Measurements from ENCODE around the gene KRTAP9-4.
"Not testable (repeated sequence)": the region's sequence is repeated elsewhere in the genome, so short reads cannot be mapped to it uniquely, and the experiment has no call there.

The KRTAP9-4 gene

DNA sequence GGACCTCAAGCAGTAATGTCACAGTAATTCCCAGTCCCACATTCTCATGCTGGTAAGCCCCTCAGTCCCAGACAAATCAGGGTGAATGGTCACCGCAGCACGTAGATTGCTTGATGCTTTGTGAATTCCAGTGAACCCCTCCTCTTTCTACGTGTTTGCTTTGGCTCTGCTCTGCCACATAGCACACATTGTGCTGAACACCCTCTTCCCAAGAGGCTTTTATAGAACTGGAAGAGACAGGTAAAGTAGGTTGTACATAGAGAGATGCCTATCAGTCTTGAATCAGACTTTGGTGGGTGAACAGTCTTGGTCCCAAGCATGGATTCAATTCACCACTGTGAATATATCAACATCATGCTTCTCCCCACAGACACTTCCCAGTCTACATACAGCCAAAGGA is 15.1 kb downstream of the KRTAP9-4 start:
- no peak for DNase-seq (ENCODE audit: low read depth, low spot score)

DNA sequence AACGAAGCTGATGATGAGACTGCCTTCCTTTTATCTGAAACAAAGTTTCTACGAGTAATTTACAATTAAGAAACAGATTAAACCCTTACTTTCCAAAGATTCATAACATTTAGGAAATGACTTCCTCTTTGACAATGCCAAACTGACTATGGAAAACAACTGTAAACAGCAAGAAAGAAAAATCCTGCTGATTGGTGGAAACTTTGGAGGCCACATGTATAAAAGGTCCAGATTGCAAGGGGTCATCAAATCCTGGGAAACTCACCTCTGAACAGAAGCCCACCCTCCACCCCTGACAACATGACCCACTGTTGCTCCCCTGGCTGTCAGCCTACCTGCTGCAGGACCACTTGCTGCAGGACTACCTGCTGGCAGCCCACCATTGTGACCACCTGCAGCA is 15.6 kb downstream of the KRTAP9-4 start, which contains the start of gene KRTAP9-6:
Gene KRTAP9-6 (plus strand): TSS at position 301 of the 400 bp plus-strand sequence. CDS start 0 bp downstream, at position 301.
- no peak for DNase-seq (ENCODE audit: low read depth, low spot score)

DNA sequence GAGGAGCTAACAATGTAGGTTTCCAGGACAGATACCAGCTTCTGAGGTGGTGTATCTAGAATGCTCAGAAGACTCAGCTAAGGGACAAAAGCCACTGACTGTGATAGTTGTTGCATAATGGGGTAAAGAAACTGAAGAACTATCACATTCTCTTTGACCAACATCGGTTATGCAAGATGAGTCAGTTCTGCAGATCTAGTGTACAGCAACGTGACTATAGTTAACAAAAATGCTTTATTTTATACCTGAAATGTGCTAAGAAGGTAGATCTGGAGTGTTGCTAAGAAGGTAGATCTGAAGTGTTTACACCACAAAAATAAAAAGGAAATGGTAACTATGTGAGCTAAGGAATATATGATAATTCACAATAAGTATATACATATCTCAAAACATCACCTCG is 18.2 kb downstream of the KRTAP9-4 start:
- no peak for DNase-seq (ENCODE audit: low read depth, low spot score)

DNA sequence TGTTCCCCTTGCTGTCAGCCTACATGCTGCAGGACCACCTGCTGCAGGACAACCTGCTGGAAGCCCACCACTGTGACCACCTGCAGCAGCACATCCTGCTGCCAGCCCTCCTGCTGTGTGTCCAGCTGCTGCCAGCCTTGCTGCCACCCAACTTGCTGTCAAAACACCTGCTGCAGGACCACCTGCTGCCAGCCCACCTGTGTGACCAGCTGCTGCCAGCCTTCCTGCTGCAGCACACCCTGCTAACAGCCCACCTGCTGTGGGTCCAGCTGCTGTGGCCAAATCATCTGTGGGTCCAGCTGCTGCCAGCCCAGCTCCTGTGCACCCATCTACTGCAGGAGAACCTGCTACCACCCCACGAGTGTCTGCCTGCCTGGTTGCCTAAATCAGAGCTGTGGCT is 21.8 kb downstream of the KRTAP9-4 start:
- DNase-seq (ENCODE audit: low read depth, low spot score): not testable (repeated sequence)

DNA sequence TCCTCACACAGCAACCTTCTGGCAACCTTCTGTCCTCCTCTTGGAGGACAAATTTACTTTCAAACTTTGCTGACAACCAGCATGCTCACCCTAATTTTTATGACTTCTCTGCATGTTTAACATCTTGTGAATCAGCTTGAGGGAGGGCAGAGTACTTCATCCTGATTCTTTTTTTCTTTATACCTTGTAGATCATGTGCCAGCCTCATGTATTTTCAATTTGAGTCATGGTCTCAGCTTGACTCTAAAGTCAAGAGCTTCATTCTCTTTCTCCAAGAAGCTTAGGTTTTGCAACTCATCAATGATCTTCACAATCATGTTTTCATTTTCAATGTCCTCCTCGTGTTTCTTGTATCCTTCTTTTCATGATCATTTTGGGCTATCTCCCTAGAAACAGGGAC is 22.4 kb downstream of the KRTAP9-4 start:
- DNase-seq (ENCODE audit: low read depth, low spot score): no peak

DNA sequence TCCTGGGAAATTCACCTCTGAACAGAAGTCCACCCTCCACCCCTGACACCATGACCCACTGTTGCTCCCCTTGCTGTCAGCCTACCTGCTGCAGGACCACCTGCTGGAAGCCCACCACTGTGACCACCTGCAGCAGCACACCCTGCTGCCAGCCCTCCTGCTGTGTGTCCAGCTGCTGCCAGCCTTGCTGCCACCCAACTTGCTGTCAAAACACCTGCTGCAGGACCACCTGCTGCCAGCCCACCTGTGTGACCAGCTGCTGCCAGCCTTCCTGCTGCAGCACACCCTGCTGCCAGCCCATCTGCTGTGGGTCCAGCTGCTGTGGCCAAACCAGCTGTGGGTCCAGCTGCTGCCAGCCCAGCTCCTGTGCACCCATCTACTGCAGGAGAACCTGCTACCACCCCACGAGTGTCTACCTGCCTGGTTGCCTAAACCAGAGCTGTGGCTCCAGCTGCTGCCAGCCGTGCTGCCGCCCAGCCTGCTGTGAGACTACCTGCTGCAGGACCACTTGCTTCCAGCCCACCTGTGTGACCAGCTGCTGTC is 26.2 kb downstream of the KRTAP9-4 start, which contains the start of gene KRTAP9-7:
Gene KRTAP9-7 (plus strand): TSS at position 51 of the 543 bp plus-strand sequence. CDS start 0 bp downstream, at position 51.
- DNase-seq (ENCODE audit: low read depth, low spot score): not testable (repeated sequence)

DNA sequence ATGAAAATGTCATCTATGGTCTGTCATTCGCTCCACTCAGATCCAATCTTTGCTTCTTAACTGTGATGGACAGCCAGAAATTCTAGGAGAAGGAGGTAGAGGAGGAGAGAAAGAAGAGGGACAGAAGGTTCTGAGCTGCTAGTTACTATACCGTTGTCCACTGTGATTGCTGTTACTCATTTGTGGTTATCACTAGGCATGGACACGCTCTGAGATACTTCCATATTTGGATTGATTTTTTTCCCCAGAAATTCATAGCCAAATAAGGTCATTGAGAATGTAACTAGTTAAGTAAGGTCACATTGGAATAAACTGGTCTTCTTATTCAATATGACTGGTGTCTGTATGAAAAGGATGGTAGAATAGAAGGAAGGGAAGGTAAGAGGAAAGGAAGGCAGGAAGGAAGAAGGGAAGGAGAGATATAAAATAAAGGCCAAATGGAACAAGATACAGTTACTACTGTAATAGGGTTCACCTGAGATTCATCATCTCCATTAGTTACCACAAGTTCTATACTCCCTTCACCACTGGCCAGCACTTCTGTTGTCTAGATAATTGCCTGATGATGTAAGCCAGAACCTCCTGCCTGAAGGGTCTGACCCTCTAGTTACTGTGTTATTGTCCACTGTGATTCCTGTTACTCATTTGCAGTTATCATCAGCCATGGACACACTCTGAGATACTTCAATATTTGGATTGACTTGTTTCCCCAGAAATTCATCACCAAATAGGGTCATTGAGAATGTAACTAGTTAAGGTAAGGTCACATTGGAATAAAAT is 28.9 kb downstream of the KRTAP9-4 start:
- DNase-seq (ENCODE audit: low read depth, low spot score): no peak

DNA sequence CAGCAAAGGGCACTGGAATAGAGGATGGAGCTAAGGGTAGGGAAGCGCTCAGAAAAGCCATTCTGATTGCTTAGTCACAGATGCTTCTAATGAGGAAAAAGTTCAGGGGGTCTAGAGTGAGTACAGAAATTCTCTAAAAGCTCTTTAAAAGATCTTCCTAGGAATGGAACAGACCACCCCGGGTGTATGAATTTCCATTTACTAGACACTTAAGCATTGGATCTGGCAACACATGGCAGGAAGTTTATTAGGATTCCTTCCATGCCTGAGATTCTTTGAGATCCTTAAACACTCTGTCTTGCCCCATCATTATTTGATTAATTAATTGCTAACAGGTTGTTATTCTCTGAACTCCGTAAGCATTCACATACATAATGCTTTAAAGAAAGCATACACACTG is 34.6 kb downstream of the KRTAP9-4 start:
- no peak for DNase-seq (ENCODE audit: low read depth, low spot score)

DNA sequence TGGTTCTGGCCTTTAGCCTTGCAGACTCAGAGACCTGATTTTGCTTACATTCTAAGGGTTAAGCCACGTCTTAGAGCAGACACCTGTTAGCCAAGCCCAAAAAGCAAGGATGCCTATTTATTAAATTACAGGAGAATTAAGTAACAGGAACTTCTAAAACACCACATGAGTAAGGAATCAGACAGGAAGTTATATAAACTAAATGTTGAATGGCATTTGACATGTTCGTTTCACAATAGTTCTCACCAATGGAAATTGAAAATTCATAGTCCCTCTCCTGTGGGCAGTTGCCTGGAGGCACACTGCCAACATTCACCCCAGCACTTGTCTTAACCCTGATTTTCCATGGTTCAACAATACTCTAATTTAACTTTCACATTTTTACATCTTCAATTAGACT is 35.1 kb downstream of the KRTAP9-4 start:
- DNase-seq (ENCODE audit: low read depth, low spot score): no peak

DNA sequence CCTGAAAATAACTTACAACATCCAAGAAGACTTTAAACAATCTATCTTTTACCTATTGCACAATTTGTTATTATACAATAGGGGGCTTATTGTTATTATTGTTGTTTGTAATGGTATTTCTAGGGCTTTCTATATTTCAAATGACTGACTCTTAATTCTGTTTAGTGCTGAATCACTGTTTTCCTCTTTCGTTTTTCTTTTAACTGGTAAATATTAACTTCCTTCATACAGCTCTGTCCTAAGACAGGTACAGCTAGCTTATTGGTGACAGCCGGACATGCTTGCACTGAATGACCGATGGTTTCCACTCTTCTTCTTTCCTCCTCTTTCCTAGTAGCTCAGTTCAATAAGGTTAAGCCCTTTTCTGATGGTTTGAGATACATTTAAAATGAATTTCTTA is 37.6 kb downstream of the KRTAP9-4 start:
- DNase-seq (ENCODE audit: low read depth, low spot score): no peak

DNA sequence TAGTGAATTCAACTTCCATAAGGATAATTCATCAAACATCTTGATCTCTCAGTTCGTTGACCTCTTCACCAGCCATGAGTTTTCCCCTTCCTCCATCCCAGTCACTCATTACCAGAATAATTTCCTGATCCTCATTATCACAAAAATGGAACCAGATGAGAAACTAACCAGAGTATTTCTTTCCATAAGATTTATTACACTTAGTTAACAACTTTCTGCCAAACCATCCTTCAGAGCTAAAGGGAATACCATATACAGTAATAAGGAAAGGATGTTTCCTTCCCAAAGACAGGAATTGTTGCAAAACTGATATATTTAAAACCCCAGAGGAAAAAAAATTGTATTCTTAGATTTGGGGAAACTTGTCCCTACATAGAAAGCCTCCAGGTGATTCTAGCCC is 44.5 kb downstream of the KRTAP9-4 start:
- DNase-seq (ENCODE audit: low read depth, low spot score): no peak

DNA sequence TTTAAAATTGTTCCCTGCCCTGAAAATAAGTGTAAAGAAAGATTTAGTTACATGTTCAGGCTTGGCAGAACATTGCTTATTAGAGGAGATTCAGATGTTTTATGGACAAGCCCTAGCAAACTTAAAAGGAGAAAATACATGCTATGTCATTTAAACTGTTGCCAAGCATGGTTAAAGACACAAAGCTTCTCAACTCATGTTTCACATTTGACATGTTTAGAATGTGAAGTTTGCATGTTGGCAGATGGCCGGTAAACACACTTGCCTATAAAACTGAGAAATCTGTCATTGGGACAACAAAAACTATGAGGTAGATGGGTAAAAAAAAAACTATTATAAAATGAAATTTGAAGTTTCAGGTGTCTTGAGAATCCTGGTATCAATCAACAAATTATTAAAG is 47.4 kb downstream of the KRTAP9-4 start:
- no peak for DNase-seq (ENCODE audit: low read depth, low spot score)

DNA sequence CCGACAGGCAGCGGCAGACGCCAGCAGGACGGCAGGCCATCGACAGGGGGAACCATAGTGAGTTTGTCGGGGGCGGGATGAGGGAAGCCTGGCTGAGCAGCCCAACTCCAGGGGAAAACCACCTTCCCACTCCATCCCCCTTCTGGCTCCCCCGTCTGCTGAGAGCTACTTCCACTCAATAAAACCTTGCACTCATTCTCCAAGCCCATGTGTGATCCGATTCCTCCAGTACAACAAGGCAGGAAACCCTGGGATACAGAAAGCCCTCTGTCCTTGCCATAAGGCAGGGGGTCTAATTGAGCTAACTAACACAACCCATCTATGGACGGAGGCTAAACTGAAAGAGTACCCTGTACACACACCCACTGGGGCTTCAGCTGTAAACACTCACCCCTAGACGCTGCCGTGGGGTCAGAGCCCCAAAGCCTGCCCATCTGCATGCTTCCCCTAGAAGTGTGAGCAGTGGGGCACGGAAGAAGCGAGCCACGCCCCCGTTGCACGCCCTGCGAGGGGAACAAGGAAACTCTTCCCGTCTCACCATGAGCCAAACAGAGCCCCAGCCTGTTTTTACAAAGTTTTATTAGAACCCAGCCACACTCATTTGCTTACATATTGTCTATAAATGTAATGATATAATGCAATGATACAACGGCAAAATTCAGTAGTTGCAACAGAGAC is 49.1 kb downstream of the KRTAP9-4 start:
- no peak for DNase-seq (ENCODE audit: low read depth, low spot score)

Measured in iPS DF 19.7 (cell line).